Measurements from ENCODE around the gene BEND5.

BEND5 gene

GRCh38 chr1:48720929-48721328, 55.8 kb downstream of the BEND5 start:
- DNase-seq (ENCODE audit: low spot score), result no peak

DNA sequence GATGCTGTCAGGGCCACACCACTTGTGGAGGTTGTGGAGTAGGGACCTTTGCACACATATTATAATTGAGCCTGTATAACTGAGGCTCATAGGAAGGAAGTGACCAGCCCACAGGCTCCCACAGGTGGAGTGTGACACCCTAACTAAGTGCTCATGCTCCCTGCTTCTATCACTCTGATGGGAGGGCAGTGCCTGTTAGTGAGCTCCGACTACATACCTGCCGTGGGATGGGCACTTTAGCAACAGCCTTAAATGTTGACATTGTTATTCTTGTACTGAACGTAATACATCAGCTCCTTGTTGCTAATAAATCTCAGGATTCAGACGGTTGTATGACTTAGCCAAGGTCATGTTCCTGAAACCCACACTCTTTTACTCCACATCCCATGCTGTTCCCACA, 58.0 kb downstream of the BEND5 start:
- DNase-seq (ENCODE audit: low spot score), result no peak

GRCh38 chr1:48718116-48718630, 58.5 kb downstream of the BEND5 start:
- DNase-seq (ENCODE audit: low spot score), result no peak

- no peak for DNase-seq (ENCODE audit: low spot score)
These were observed 59.6 kb downstream of the BEND5 start for GRCh38 chr1:48717082-48717481.

GRCh38 chr1:48715921-48716320, 60.8 kb downstream of the BEND5 start:
- DNase-seq (ENCODE audit: low spot score), result no peak

DNA sequence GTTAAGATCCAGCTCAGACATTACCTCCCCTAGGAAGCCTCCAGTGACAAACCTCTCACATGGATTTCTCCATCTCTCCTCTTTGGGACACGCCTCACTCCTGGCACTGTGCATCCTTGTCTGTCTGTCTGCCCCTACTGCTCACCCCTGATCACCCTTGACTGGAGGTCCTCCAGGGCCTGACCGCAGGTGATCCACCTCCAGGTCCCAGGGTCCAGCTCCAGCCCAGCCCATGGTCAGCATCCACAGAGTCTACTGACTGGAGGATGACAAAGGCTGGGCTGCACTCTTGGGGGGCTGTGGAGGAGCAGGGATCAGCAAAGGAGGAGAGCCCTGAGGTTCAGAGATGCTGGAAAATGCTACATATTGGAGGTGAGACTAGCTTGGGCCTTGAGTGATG, 65.8 kb downstream of the BEND5 start:
- DNase-seq (ENCODE audit: low spot score), result no peak

DNA sequence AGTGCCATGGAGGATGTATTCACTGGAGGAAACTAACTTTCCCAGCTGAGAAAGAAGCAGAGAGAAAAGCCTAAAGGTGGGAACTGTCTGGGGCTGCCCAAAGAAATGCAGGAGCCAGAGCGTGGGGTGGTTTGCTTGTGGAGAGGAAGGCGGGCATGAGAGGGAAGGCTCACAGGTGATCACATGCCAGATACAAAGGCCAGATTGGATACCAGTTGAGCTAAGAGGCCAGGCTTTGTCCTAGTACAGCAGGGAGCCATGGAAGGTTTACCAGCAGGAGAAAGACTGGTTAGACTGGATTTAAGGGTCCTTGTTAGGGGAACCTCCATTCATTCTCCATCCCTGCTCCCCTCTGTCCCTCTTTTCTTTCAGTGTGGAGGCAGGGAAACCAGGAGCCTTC, 66.4 kb downstream of the BEND5 start:
- no peak for DNase-seq (ENCODE audit: low spot score)

GRCh38 chr1:48704736-48705135, 72.0 kb downstream of the BEND5 start:
- no peak for DNase-seq (ENCODE audit: low spot score)

GRCh38 chr1:48701445-48701844, 75.2 kb downstream of the BEND5 start:
- no peak for DNase-seq (ENCODE audit: low spot score)

- DNase-seq (ENCODE audit: low spot score), result peak; percentile 56
These were observed 79.5 kb downstream of the BEND5 start for GRCh38 chr1:48697066-48697707.

DNA sequence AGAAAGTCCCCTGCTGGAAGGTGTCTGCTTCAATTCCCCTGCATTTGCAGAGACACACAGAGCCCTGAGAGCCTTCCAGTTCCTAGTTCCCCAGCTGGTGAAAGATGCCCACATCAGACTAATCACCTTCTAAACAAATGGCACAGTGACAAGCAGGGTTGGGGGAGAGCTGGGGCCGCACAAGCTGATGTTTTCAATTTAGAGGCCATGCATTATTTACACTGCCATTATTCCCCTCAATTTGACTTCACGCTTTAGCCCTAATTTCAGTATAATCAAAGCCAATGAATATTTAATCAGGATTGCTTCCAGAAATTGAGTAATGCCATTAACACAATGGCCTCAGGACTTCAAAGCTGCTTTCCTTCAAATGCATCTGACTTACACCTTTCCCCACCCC, 81.5 kb downstream of the BEND5 start:
- DNase-seq (ENCODE audit: low spot score), result no peak

GRCh38 chr1:48693674-48694320, 82.9 kb downstream of the BEND5 start:
- no peak for DNase-seq (ENCODE audit: low spot score)

GRCh38 chr1:48693180-48693579, 83.5 kb downstream of the BEND5 start:
- no peak for DNase-seq (ENCODE audit: low spot score)

DNA sequence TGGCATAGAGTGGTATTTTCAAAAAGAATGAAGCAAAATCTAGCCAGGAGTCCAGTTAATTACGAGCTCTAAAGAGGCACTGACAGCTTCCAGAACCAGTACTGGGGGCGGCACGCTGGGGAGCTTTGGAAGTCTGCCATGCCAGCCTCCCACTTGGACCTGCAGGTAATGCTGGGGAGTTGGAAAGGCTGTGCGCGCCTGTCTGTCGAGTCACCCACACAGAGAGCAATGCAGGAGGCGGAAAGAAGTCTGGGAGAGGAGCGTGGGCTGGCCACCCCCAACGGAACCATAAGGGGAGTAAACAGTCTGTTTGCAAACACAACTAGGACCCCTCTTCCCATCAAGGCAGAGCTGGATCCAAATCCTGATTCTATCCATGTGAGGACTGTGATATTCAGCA, 84.5 kb downstream of the BEND5 start:
- DNase-seq (ENCODE audit: low spot score), result no peak

GRCh38 chr1:48691429-48692001, 85.2 kb downstream of the BEND5 start:
- DNase-seq (ENCODE audit: low spot score), result no peak

DNA sequence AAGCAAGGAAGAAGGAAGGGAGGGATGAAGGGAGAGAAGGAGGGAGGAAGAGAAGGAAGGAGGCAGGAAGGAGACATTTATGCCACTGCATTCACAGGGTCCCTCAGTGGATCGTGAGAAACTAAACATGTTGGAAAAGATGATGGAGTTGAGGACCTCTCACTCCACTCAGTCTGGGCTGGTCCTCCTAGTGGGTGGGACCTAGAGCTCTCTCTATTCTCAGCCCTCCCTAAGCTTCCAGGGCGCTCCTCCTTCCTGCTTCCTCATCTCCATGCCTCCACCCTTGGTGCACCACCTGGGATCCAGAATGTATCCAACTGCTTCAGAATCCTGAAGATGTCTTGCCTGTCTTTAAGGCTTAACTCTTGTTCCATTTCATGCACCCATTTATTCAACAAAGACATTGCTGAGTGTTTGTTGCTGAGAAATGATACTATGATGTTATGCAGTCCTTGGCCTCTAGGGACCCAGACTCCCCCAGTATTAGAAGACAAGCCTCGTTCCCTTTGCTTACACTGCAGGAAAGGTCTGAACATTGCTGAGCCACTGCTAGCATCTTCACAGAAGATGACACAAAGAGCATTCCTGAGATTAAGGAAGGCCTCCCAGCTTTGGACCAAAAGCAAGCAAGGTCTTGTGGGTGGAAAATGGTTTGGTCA, 88.5 kb downstream of the BEND5 start:
- peak; percentile 24 for DNase-seq (ENCODE audit: low spot score)

DNA sequence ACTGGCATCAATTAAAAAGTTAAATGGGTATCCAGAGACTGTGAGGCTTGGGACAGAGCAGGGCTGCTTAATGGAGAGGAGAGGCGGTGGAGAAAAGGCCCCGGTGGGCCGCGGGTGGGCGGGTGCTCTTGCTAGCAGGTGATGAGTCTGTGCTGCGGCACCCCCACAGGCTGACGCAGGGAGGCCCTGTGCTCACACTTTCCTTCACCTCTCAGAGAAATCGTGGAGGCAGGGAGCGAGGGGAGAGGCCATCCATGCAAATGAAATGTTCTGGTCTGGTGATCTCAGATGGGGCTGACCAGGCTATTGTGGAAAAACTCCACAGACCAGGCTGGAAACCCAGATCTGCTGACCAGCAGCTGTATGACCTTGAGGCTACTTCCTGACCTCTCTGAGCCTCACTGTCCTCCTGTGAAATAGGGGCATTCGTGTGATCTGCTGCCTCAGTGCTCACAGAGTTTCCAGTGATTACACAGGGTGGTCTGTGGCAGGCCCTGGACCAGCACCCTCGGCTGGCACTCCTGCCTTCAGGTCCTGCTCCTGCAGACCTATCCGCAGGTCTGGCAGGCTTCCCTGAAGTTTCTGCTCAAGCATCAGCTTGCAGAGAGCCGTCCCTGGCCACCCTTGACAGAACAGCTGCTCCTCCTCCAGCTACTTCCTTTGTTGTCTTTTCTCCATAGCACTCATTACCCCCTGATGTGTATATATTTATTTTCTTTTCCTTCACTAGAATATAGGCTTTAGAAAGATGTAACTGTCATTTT, 89.2 kb downstream of the BEND5 start:
- DNase-seq (ENCODE audit: low spot score), result no peak

DNA sequence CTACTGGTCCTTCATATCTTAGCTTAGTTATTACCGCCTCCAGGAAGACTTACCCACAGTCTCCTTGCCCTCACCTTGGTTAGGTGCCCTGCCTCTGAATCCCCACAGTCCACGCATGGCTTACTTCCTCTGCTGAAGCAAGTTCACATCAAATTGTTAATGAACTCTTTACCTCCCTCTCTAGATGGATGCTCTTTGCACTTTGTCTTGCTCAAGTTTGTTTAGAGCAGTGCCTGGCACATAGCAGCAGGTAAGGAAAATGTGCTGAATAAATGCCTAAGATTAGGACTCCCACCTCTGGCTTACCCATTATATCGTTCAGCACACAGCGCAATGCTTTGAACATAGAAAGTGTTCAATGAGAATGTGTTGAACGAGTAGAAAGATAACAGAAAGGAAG, 90.5 kb downstream of the BEND5 start:
- DNase-seq (ENCODE audit: low spot score), result no peak

DNA sequence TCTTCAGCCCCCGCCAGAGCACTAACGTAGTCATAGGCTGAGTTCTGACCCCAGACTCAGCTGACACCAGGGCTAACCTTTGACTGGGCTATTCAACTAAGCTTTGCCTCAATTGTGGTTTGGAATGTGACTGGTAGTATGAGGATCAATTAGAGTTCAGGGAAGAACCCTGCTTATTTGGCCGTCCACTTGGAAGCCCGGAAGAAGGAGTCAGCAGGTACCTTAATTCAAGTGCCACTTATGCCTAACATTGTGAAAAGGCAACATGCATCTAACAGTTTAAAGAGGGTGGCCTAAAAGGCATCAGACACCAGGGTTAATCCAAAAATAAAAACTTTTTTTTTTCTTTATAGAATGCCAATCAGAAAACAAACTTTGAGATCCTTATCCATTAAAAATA, 92.3 kb downstream of the BEND5 start:
- DNase-seq (ENCODE audit: low spot score), result no peak

DNA sequence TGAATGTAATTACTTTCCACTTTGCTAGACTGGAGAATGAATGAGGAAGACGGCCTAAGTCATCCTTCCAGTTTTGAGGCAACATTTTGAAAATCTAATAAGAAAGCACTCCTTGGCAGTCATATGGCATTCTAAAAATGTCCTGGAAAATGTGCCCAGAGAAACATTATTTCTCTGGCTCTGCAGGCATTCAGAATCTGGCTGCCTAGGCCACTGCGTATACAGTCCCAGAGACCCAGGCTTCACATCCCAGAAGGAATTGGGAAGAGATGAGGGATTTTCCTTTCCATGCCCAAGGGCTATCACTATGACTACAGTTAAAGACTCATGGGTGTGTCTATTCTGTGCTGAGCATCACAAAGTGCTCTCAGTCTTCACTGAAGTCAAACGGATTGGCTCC, 92.9 kb downstream of the BEND5 start:
- DNase-seq (ENCODE audit: low spot score), result no peak

- no peak for DNase-seq (ENCODE audit: low spot score)
These were observed 95.0 kb downstream of the BEND5 start for GRCh38 chr1:48681476-48682305.

Data from germinal center (tissue), 1 donor.